Measurements from ENCODE around the gene RINT1.
"Not testable (repeated sequence)": the region's sequence is repeated elsewhere in the genome, so short reads cannot be mapped to it uniquely, and the experiment has no call there.

The RINT1 gene

GRCh38 chr7:105532709-105533460 lies 884 bp downstream of the RINT1 start:
- DNase-seq = no peak

GRCh38 chr7:105538339-105538738 lies 6.3 kb downstream of the RINT1 start:
- no peak for DNase-seq

GRCh38 chr7:105559926-105560325 lies 27.9 kb downstream of the RINT1 start:
- no peak for DNase-seq

- DNase-seq = no peak
These were observed 33.2 kb downstream of the RINT1 start for GRCh38 chr7:105565190-105565589.

- no peak for DNase-seq
These were observed 35.0 kb downstream of the RINT1 start for GRCh38 chr7:105567024-105567423.

- no peak for DNase-seq
These were observed 35.8 kb downstream of the RINT1 start for GRCh38 chr7:105567821-105568220.

GRCh38 chr7:105571891-105572290 lies 39.9 kb downstream of the RINT1 start:
- no peak for DNase-seq

GRCh38 chr7:105577251-105577650 lies 45.2 kb downstream of the RINT1 start:
- no peak for DNase-seq

- no peak for DNase-seq
These were observed 46.5 kb downstream of the RINT1 start for GRCh38 chr7:105578496-105578895.

GRCh38 chr7:105580022-105580740 lies 48.2 kb downstream of the RINT1 start:
- DNase-seq = no peak

GRCh38 chr7:105581066-105581811 lies 49.2 kb downstream of the RINT1 start, which contains the start of gene EFCAB10:
TSS of gene EFCAB10 (minus strand) at chr7:105581493. CDS start at chr7:105581463, 30 bp downstream.
- peak; percentile 31 to 33 for DNase-seq

- no peak for DNase-seq
These were observed 51.1 kb downstream of the RINT1 start for GRCh38 chr7:105583061-105583460.

- no peak for DNase-seq
These were observed 52.2 kb downstream of the RINT1 start for GRCh38 chr7:105584165-105584564.

GRCh38 chr7:105585850-105586500 lies 54.0 kb downstream of the RINT1 start:
- no peak for DNase-seq

- no peak for DNase-seq
These were observed 56.1 kb downstream of the RINT1 start for GRCh38 chr7:105587909-105588635.

- DNase-seq = peak; percentile 49 to 64
These were observed 57.5 kb downstream of the RINT1 start for GRCh38 chr7:105589356-105590077.

- no peak for DNase-seq
These were observed 58.8 kb downstream of the RINT1 start for GRCh38 chr7:105590793-105591192.

GRCh38 chr7:105591522-105591921 lies 59.5 kb downstream of the RINT1 start:
- DNase-seq = no peak

GRCh38 chr7:105594034-105594433 lies 62.0 kb downstream of the RINT1 start:
- no peak for DNase-seq

GRCh38 chr7:105596866-105597265 lies 64.9 kb downstream of the RINT1 start:
- DNase-seq = no peak

- DNase-seq = not testable (repeated sequence)
These were observed 67.1 kb downstream of the RINT1 start for GRCh38 chr7:105599080-105599479.

- no peak for DNase-seq
These were observed 67.5 kb downstream of the RINT1 start for GRCh38 chr7:105599551-105599950.
